Effector memory CD4-positive, alpha-beta T cell (primary cell): ENCODE results near the gene RGL3.
"Not testable (repeated sequence)": the region's sequence is repeated elsewhere in the genome, so short reads cannot be mapped to it uniquely, and the experiment has no call there.

Experiments
- DNase-seq, 3 donors: peaks; one replicate each; pipeline ENCODE4 v3.0.0-alpha.2; 2020
- H3K27ac ChIP-seq: 2 replicates; pipeline ENCODE4 v1.7.0; 2013; ENCODE audit warnings: mild to moderate bottlenecking, low read length, moderate library complexity; ENCODE audit not compliant: insufficient read depth, poor library complexity, severe bottlenecking
- H3K27me3 ChIP-seq: replicated peaks from 2 replicates; pipeline ENCODE4 v1.7.0; 2013; ENCODE audit warnings: mild to moderate bottlenecking, low read length; ENCODE audit not compliant: insufficient read depth, control insufficient read depth, poor library complexity, severe bottlenecking
- H3K36me3 ChIP-seq: 2 replicates; pipeline ENCODE4 v1.7.0; 2013; ENCODE audit warnings: mild to moderate bottlenecking, low read length, moderate library complexity; ENCODE audit not compliant: control insufficient read depth, insufficient read depth
- H3K4me1 ChIP-seq: 2 replicates; pipeline ENCODE4 v1.7.0; 2013; ENCODE audit warnings: low read length, mild to moderate bottlenecking; ENCODE audit not compliant: control insufficient read depth, insufficient read depth, poor library complexity, severe bottlenecking
- H3K4me3 ChIP-seq: 2 replicates; pipeline ENCODE4 v1.7.0; 2013; ENCODE audit warnings: low read length, low read depth, mild to moderate bottlenecking; ENCODE audit not compliant: insufficient read depth, poor library complexity, severe bottlenecking
- H3K9me3 ChIP-seq: 2 replicates; pipeline ENCODE4 v1.7.0; 2013; ENCODE audit warnings: mild to moderate bottlenecking, low read length, moderate library complexity; ENCODE audit not compliant: control insufficient read depth

RGL3 gene

DNA sequence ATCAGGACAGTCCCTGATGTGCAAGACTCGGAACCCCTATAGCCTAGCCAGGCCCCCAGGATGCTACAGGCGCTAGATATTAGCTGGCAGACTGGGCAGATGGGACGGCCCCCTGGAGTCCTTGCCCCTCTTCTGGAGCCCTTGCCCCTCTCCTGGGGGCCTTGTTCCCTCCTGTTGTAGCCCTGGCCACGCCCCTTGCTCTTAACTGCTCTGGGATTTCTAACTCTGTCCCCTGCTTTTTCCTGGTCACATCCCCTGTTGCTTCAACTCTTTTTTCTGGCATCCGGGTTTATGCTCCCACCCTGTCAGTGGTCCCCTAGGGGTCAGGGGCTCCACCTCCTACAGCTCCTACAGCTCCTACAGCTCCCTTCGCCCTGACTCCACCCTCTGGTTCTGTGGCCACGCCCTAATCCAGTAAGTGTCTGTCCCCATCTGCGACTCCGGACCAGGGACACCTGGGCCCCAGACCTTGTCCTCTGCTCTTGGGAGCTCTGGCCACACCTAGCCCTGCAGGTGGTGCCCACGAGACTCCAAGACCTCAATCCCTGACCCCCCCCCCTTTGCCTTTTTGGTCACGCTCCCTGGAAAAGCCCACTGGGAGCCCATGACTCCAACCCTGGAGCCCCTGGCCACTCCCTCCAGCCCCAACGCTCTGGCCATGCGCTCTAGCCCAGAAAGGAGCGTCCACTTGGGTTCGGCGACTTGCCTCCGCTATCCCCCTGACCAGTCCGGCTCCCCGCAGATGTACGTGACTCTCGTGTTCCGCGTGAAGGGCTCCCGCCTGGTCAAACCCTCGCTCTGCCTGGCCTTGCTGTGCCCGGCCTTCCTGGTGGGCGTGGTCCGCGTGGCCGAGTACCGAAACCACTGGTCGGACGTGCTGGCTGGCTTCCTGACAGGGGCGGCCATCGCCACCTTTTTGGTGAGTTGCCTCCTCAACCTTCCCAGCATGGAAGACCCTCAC lies 57.1 kb downstream of the RGL3 start:
- Histone ChIP-seq H3K4me1 (no peaks in the 10 kb centered on the region), H3K27ac (no peak overlapping the region), H3K36me3 (peaks cover 2% of the 10 kb centered on the region), H3K27me3 (no peaks in the 10 kb centered on the region), H3K4me3 (no peak overlapping the region), H3K9me3 (no peaks in the 10 kb centered on the region)
- no peak for DNase-seq

DNA sequence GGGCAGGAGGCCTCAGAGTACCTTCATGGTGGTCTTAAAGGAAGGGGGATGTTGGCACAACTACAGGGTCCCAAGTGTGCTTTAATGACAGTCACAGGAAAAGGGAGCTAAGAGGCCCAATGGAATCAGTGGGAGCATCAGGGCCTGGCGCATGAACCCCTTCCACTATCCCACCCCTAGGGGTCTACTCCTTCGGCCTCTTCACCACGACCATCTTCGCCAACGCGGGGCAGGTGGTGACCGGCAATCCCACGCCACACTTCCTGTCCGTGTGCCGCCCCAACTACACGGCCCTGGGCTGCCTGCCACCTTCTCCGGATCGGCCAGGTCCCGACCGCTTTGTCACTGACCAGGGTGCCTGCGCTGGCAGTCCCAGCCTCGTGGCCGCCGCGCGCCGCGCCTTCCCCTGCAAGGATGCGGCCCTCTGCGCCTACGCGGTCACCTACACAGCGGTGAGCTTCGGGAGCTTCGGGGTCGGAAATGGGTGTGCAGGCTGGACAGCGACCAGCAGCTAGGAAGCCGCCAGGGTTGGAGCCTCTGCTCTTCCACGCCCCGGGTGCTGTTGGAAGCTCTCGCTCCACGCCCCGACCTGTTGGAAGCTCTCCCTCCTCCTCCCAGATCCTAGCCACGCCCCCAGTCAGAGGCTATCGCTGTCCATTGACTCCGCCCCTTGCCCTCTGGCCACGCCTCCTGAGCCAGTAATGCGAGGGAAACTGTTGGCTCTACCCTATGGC lies 57.9 kb downstream of the RGL3 start:
- no peak overlapping the region for H3K27ac ChIP-seq
- H3K4me3 ChIP-seq = no peak overlapping the region
- peaks cover 2% of the 10 kb centered on the region for H3K36me3 ChIP-seq
- no peak for DNase-seq
- H3K9me3 ChIP-seq = no peaks in the 10 kb centered on the region
- no peaks in the 10 kb centered on the region for H3K4me1 ChIP-seq
- H3K27me3 ChIP-seq = no peaks in the 10 kb centered on the region

DNA sequence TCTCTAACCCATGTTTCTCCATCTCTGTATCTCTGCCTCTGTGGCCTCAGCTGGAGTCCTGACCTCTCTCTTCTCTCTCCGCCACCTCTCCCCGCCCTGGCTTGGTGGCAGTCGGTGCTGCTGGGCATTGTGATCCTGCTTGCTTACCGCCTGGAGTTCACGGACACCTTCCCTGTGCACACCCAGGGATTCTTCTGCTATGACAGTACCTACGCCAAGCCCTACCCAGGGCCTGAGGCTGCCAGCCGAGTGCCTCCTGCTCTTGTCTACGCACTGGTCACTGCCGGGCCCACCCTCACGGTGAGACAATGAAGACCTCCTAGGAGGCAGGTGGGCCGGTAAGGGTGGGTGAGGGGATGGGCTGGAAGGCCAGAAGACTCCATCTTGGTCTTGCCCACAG lies 59.7 kb downstream of the RGL3 start:
- DNase-seq = no peak
- no peaks in the 10 kb centered on the region for H3K27me3 ChIP-seq
- no peak overlapping the region for H3K27ac ChIP-seq
- peaks cover 6% of the 10 kb centered on the region for H3K4me1 ChIP-seq
- H3K36me3 ChIP-seq = no peaks in the 10 kb centered on the region
- no peaks in the 10 kb centered on the region for H3K9me3 ChIP-seq
- no peak overlapping the region for H3K4me3 ChIP-seq

DNA sequence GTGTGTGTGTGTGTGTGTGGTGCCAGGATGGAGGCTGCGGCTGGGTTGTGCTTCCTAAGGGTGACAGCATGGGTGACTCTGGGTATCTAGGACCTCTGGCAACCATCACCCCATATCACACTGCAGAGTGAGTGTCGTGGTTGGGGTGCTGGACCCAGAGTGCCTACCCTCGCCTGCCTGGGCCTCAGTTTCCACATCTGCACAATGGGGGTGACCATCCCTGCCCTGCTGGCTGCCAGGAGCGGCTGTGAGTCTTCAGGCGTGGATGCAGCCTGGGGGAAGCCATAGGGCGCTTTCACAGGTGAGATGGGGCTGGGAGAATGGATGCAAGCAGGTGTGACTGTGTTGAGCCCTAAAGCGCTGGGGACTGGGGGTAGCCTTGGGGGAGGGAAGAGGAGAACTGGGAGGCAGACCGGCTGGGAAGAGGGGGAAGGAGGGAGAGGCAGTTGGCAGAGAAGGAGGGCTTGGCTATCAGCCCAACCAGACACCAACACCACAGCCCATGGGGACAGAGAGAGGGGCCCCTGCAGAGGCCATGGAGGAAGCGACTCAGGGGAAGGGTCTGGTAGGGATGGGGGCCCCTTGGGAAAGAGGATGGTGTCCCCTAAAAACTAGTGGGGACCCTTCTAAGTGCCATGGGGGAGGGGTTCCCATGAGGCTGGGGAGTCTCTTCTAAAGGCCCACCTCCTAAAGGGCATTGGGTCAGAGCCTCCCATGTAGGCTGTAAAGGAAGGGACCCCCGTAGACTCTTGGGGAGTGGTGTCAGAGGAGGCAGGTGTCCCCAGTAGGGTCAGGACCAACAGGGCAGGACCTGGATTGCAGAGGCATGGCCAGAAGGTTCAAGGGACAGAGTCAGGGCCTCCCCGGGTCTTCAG lies 62.2 kb downstream of the RGL3 start:
- no peak for DNase-seq
- Histone ChIP-seq H3K4me1 (peaks cover 6% of the 10 kb centered on the region), H3K4me3 (no peak overlapping the region)

DNA sequence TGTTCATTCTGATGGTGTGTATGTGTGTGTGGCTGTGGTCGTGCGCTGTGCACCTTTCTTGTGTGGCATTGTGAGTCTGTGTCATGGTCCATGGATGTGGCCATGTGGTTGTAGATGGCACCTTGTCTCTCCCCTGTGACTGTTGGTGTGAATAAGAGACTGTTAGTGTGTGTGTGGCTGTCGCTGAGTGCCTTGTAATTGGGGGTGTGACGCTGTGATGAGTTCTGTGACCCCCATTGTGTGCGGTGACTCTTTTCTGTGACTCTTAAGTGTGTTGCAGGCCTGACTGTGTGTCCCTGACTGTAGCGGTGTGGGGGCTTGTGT lies 63.1 kb downstream of the RGL3 start:
- Histone ChIP-seq H3K27me3 (no peaks in the 10 kb centered on the region), H3K9me3 (no peaks in the 10 kb centered on the region), H3K4me3 (peak overlapping the region; percentile 49), H3K36me3 (no peaks in the 10 kb centered on the region), H3K4me1 (peaks cover 6% of the 10 kb centered on the region), H3K27ac (no peak overlapping the region)
- no peak for DNase-seq

More for the DNA sequence above, 62.2 kb downstream of the RGL3 start:
- H3K36me3 ChIP-seq = no peaks in the 10 kb centered on the region
- no peaks in the 10 kb centered on the region for H3K9me3 ChIP-seq
- no peaks in the 10 kb centered on the region for H3K27me3 ChIP-seq
- H3K27ac ChIP-seq = no peak overlapping the region

DNA sequence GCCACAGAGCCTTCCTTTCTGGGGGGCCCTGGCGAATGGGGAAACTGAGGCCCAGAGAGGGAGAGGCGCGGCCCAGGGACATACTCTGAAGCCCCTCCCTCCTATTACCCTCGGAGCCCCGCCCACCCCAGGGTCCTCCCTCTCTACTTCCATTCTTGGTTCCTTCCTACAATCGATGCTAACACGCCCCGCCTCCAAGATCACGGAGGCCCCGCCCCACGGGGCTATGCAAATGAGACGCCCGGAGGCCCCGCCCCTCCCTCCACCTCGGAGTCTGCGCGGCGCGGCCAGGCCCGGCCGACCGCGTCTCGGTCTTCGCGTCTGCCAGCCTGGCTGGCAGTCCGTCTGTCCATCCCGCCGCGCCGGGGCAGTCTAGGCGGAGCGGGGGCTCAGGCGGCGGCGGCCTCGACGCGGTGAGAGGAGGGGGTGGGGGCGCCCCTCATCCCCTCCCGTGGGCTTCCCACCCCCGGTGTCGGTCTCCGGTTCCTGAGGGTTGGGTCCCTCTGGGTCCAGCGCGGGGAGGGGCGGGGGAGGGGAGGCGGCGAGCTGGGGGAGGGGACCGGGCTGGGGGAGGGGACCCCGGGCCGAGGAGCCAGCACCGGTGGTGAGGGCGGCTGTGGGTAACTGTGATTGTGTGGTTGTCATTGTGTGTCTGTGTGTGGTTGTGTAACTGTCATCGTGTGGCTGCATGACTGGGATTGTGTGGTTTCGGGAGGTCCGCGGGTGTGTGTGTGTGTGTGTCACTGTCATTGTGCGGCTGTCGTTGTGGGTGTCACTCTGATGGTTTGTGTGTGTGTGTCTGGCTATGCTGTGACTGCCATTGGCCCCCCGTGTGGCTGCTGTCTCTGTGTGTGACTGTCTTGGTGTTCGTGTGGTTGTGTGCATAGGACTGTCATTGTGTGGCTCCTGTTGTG lies 63.7 kb downstream of the RGL3 start, which contains the start of gene PLPPR2:
Gene PLPPR2, plus strand, starts transcription at position 273 of the 914 bp plus-strand sequence. CDS start 2,242 bp downstream, outside the sequence.
- Histone ChIP-seq H3K27me3 (no peaks in the 10 kb centered on the region), H3K9me3 (no peaks in the 10 kb centered on the region), H3K27ac (no peak within 1 kb of the TSS), H3K4me1 (peaks cover 6% of the 10 kb centered on the region), H3K4me3 (peak within 1 kb of the TSS; percentile 49), H3K36me3 (no peaks in the 10 kb centered on the region)
- DNase-seq = peak; percentile 72 to 81 (median 81)

DNA sequence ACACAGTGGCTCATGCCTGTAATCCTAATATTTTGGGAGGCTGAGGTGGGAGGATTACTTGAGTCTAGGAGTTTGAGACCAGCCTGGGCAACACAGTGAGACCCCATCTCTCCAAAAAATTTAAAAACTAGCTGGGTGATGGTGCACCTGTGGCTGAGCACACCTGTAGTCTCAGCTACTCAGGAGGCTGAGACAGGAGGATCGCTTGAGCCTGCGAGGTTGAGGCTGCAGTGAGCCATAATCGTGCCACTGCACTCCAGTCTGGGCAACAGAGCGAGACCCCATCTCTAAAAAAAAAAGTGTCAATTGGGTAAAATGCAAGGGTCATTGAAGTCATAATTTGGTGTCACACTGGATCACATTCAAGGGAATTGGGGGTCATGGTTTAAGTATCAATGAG lies 65.0 kb downstream of the RGL3 start:
- H3K36me3 ChIP-seq = not testable (repeated sequence)

DNA sequence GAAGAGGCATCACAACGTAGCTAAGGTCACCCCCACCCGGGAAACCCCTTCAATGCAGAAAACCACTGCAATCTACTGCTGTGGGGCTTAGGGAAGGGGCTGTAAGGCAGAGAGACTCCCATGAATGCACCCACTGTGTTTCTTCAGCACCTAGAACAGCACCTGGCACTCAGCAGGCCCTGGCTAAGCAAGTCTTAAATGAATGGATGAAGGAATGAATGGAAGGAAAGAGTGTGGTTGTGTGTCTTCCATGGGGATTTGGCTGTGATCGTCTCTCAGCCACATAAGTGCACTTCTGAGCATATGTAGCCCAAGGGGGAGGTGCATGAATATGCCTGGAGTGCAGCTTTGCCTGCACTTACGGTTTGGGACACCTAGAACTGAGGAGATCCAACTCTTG lies 69.9 kb downstream of the RGL3 start:
- Histone ChIP-seq H3K36me3 (no peaks in the 10 kb centered on the region), H3K27ac (no peak overlapping the region), H3K27me3 (no peaks in the 10 kb centered on the region), H3K9me3 (no peaks in the 10 kb centered on the region), H3K4me3 (no peak overlapping the region), H3K4me1 (peaks cover 15% of the 10 kb centered on the region)
- no peak for DNase-seq

More for the DNA sequence above, 65.0 kb downstream of the RGL3 start:
- H3K9me3 ChIP-seq, H3K27ac ChIP-seq, H3K27me3 ChIP-seq, DNase-seq, H3K4me1 ChIP-seq, H3K4me3 ChIP-seq: not testable (repeated sequence)

DNA sequence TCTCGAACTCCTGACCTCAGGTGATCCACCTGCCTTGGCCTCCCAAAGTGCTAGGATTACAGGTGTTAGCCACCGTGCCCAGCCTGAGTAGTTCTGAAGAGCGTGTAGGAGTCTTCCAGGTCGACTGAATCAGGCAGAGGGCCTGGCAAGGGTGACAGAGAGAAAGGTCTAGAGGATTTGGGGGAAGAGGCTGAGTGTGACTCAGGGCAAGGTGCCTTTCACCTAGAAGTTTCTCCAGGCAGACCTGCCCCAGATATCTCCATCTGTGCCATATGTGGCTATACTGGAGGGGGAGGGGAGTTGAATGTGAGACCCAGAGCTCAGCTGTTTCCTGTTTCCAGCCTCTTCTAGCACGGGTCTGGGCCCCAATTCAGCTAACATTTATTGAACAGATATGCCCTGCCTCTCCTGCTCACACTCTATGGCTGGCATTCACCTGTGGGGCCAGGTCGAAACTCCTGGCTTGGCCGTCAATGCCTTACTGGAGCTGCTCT lies 71.5 kb downstream of the RGL3 start:
- Histone ChIP-seq H3K9me3 (no peaks in the 10 kb centered on the region), H3K4me1 (peaks cover 15% of the 10 kb centered on the region), H3K27me3 (no peaks in the 10 kb centered on the region), H3K27ac (no peak overlapping the region), H3K36me3 (no peaks in the 10 kb centered on the region), H3K4me3 (no peak overlapping the region)
- DNase-seq = no peak
